Measurements from ENCODE around the gene PTGFRN. TPM values are rescaled to one million over a fixed set of nuclear protein-coding genes. Genes with fewer than 3 reads are reported as not detected.
A peak's percentile ranks its signal among the peaks of the same experiment; 100 is the strongest.

Gene PTGFRN
- polyA plus RNA-seq, 1 donor (not counting 4 experiments of a cell fraction or from before 2014, with no cell fraction given), result 177 TPM

GRCh38 chr1:116914667-116915066, 5.0 kb downstream of the PTGFRN start:
- H3K9ac ChIP-seq (ENCODE audit: control insufficient read depth, extremely low read depth, insufficient read depth, low read length), result peak overlapping the region; percentile 59
- DNase-seq (ENCODE audit: low read depth, low spot score) (no peak), FAIRE-seq (no peak)
- H3K9me3 ChIP-seq (ENCODE audit: control insufficient read depth, low read depth, low read length), result no peaks in the 10 kb centered on the region
- H3K27me3 ChIP-seq (ENCODE audit: control insufficient read depth, extremely low read depth, insufficient read depth, low read length), result no peaks in the 10 kb centered on the region
- no peaks in the 10 kb centered on the region for H4K20me1 ChIP-seq (ENCODE audit: control insufficient read depth, extremely low read depth, insufficient read depth, low read length)
- no peak overlapping the region for H2AFZ ChIP-seq (ENCODE audit: control insufficient read depth, low read length)
- peaks cover 0 to 6% of the 10 kb centered on the region in 2 experiments for H3K36me3 ChIP-seq (ENCODE audit: control insufficient read depth in 2 of 2, extremely low read depth in 1 of 2, insufficient read depth in 2 of 2, low read length in 2 of 2)
- H3K4me3 ChIP-seq (ENCODE audit: control insufficient read depth in 2 of 3, extremely low read depth in 1 of 3, insufficient read depth in 2 of 3, low read depth in 1 of 3, low read length in 3 of 3), result peak overlapping the region in 2 of 3 experiments; percentile 60 to 62
- TF ChIP-seq EZH2 (IDR thresholded peaks at IDR 0.05; ENCODE audit: low read length) (no peak), CTCF (optimal IDR thresholded peaks at IDR 0.05 in 1 of 3, IDR thresholded peaks at IDR 0.05 in 1 of 3, conservative IDR thresholded peaks at IDR 0.05 in 1 of 3; ENCODE audit: extremely low read depth in 1 of 3, insufficient read depth in 2 of 3, low read length in 3 of 3) (no peak)
- peak overlapping the region; percentile 49 for H3K4me2 ChIP-seq (ENCODE audit: control insufficient read depth, extremely low read depth, insufficient read depth, low read depth, low read length)
- H3K27ac ChIP-seq (ENCODE audit: control insufficient read depth, insufficient read depth, low read length), result peak overlapping the region; percentile 89
- H3K79me2 ChIP-seq (ENCODE audit: control insufficient read depth, insufficient read depth, low read length), result peaks cover 98% of the 10 kb centered on the region
- dilution Hi-C loops (cut with MboI; ENCODE audit: extremely low pct_ligation_motif_present, low sequenced_read_pairs), result no loop called here
- H3K4me1 ChIP-seq (ENCODE audit: control insufficient read depth, extremely low read depth, insufficient read depth, low read length), result peaks cover 87% of the 10 kb centered on the region
- H3K9me1 ChIP-seq (ENCODE audit: control insufficient read depth, extremely low read depth, insufficient read depth, low read length), result peaks cover 8% of the 10 kb centered on the region

GRCh38 chr1:116915086-116915661, 5.5 kb downstream of the PTGFRN start:
- H3K9me3 ChIP-seq (ENCODE audit: control insufficient read depth, low read depth, low read length), result no peaks in the 10 kb centered on the region
- H3K9me1 ChIP-seq (ENCODE audit: control insufficient read depth, extremely low read depth, insufficient read depth, low read length), result peaks cover 10% of the 10 kb centered on the region
- H3K4me3 ChIP-seq (ENCODE audit: control insufficient read depth in 2 of 3, extremely low read depth in 1 of 3, insufficient read depth in 2 of 3, low read depth in 1 of 3, low read length in 3 of 3), result peak overlapping the region; percentile 5 to 62 (median 60)
- DNase-seq (ENCODE audit: low read depth, low spot score) (no peak), FAIRE-seq (peak; percentile 52)
- H3K36me3 ChIP-seq (ENCODE audit: control insufficient read depth in 2 of 2, extremely low read depth in 1 of 2, insufficient read depth in 2 of 2, low read length in 2 of 2), result peaks cover 0 to 6% of the 10 kb centered on the region in 2 experiments
- peak overlapping the region; percentile 59 for H3K9ac ChIP-seq (ENCODE audit: control insufficient read depth, extremely low read depth, insufficient read depth, low read length)
- H3K27me3 ChIP-seq (ENCODE audit: control insufficient read depth, extremely low read depth, insufficient read depth, low read length), result no peaks in the 10 kb centered on the region
- no peak for TF ChIP-seq CTCF (optimal IDR thresholded peaks at IDR 0.05 in 1 of 3, IDR thresholded peaks at IDR 0.05 in 1 of 3, conservative IDR thresholded peaks at IDR 0.05 in 1 of 3; ENCODE audit: extremely low read depth in 1 of 3, insufficient read depth in 2 of 3, low read length in 3 of 3)
- no peak for TF ChIP-seq EZH2 (IDR thresholded peaks at IDR 0.05; ENCODE audit: low read length)
- H2AFZ ChIP-seq (ENCODE audit: control insufficient read depth, low read length), result no peak overlapping the region
- H3K4me2 ChIP-seq (ENCODE audit: control insufficient read depth, extremely low read depth, insufficient read depth, low read depth, low read length), result peak overlapping the region; percentile 49
- peaks cover 92% of the 10 kb centered on the region for H3K4me1 ChIP-seq (ENCODE audit: control insufficient read depth, extremely low read depth, insufficient read depth, low read length)
- dilution Hi-C loops (cut with MboI; ENCODE audit: extremely low pct_ligation_motif_present, low sequenced_read_pairs), result no loop called here
- H4K20me1 ChIP-seq (ENCODE audit: control insufficient read depth, extremely low read depth, insufficient read depth, low read length), result peaks cover under 1% of the 10 kb centered on the region
- peak overlapping the region; percentile 89 for H3K27ac ChIP-seq (ENCODE audit: control insufficient read depth, insufficient read depth, low read length)
- peaks cover 100% of the 10 kb centered on the region for H3K79me2 ChIP-seq (ENCODE audit: control insufficient read depth, insufficient read depth, low read length)

Data from keratinocyte (primary cell).